Progenitor cell of endocrine pancreas (in vitro differentiated cells): ENCODE data around the gene EIF4E2. TPM values are rescaled to one million over a fixed set of nuclear protein-coding genes. Genes with fewer than 3 reads are reported as not detected.
"Not testable (repeated sequence)": the region's sequence is repeated elsewhere in the genome, so short reads cannot be mapped to it uniquely, and the experiment has no call there.

Experiments
- DNase-seq: peaks from one replicate; pipeline ENCODE4 v3.0.0; 2021; ENCODE audit warnings: low spot score; ENCODE audit not compliant: unreplicated experiment
- H3K27ac Mint-ChIP-seq: 2 replicates; pipeline ENCODE4 v1.8.0; 2021; ENCODE audit warnings: mild to moderate bottlenecking, moderate library complexity, mixed read lengths
- H3K27me3 Mint-ChIP-seq: 2 replicates; pipeline ENCODE4 v1.8.0; 2021; ENCODE audit warnings: mixed read lengths
- H3K36me3 Mint-ChIP-seq: 2 replicates; pipeline ENCODE4 v1.8.0; 2022; ENCODE audit warnings: mixed read lengths; ENCODE audit not compliant: insufficient read depth
- H3K4me1 Mint-ChIP-seq: 2 replicates; pipeline ENCODE4 v1.8.0; 2021; ENCODE audit warnings: low read depth, mixed read lengths
- H3K4me3 Mint-ChIP-seq: 2 replicates; pipeline ENCODE4 v1.8.0; 2021; ENCODE audit warnings: low read depth, mild to moderate bottlenecking, moderate library complexity, mixed read lengths
- H3K9me3 Mint-ChIP-seq: 2 replicates; pipeline ENCODE4 v1.8.0; 2021; ENCODE audit warnings: low read depth, mixed read lengths
- CTCF ChIP-seq: fragments of 200-600 bp; sonication (generic); IDR thresholded peaks from one replicate; pipeline ENCODE4 v1.5.0; 2021; ENCODE audit warnings: antibody characterized with exemption, mild to moderate bottlenecking; ENCODE audit not compliant: unreplicated experiment
- total RNA-seq: library from RNA; stranded (reverse); gene quantifications from 2 replicates; pipeline ENCODE4 v1.2.1, GENCODE V29; 2021

Gene EIF4E2
- total RNA-seq, 1 donor from 2014 or later, result 81.9 TPM

- no peaks in the 10 kb centered on the region for H3K4me1 Mint-ChIP-seq
- TF ChIP-seq CTCF, result no peak
- no peak overlapping the region for H3K27ac Mint-ChIP-seq
- DNase-seq, result no peak
- H3K27me3 Mint-ChIP-seq, result peaks cover 24% of the 10 kb centered on the region
- no peaks in the 10 kb centered on the region for H3K9me3 Mint-ChIP-seq
- no peak overlapping the region for H3K4me3 Mint-ChIP-seq
- no peaks in the 10 kb centered on the region for H3K36me3 Mint-ChIP-seq
Observed at GRCh38 chr2:232529806-232530547, 20.5 kb upstream of the EIF4E2 start.

GRCh38 chr2:232530626-232531260, 19.7 kb upstream of the EIF4E2 start:
- no peak for DNase-seq
- H3K4me3 Mint-ChIP-seq, result no peak overlapping the region
- H3K4me1 Mint-ChIP-seq, result no peaks in the 10 kb centered on the region
- H3K27ac Mint-ChIP-seq, result no peak overlapping the region
- no peaks in the 10 kb centered on the region for H3K36me3 Mint-ChIP-seq
- TF ChIP-seq CTCF, result no peak
- H3K27me3 Mint-ChIP-seq, result peaks cover 24% of the 10 kb centered on the region
- H3K9me3 Mint-ChIP-seq, result no peaks in the 10 kb centered on the region

DNA sequence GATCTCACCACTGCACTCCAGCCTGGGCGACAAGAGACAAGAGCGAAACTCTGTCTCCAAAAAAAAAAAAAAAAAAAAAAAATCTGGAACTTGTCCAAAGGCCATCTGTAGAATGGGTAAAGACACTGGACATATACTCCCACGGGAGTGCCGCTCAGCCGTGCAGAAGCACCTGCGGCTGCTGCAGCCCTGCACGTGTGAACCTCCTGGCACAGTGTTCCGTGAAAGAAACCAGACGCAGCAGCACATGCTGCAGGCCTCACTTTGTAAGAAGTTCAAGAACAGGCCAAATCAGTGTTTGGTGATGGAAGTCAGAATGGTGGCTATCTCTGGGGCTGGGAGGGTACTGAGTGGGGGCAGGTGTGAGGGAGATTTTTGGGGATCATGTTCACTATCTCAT, 18.1 kb upstream of the EIF4E2 start:
- no peak for DNase-seq
- Mint-ChIP-seq H3K4me1 (no peaks in the 10 kb centered on the region), H3K27me3 (peaks cover 18% of the 10 kb centered on the region), H3K36me3 (no peaks in the 10 kb centered on the region), H3K9me3 (no peaks in the 10 kb centered on the region), H3K27ac (peak overlapping the region; percentile 31), H3K4me3 (no peak overlapping the region)
- no peak for TF ChIP-seq CTCF

DNA sequence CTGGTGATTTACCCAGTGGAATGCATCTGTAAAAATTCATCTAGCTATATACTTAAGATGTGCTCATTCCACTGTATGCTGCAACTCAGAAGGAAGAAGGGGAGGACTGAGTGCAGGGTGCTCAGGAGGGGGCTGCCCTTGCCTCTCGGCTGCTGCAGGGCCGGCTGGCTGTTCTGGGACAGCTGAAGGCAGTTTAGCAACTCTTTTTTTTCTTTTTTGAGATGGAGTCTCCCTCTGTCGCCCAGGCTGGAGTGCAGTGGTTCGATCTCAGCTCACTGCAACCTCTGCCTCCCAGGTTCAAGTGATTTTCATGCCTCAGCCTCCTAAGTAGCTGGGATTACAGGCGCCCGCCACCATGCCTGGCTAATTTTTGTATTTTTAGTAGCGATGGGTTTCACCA, 17.7 kb upstream of the EIF4E2 start:
- H3K4me1 Mint-ChIP-seq, H3K36me3 Mint-ChIP-seq, H3K4me3 Mint-ChIP-seq, DNase-seq, H3K9me3 Mint-ChIP-seq: not testable (repeated sequence)
- Mint-ChIP-seq H3K27me3 (peaks cover 16% of the 10 kb centered on the region), H3K27ac (peak overlapping the region; percentile 31)

DNA sequence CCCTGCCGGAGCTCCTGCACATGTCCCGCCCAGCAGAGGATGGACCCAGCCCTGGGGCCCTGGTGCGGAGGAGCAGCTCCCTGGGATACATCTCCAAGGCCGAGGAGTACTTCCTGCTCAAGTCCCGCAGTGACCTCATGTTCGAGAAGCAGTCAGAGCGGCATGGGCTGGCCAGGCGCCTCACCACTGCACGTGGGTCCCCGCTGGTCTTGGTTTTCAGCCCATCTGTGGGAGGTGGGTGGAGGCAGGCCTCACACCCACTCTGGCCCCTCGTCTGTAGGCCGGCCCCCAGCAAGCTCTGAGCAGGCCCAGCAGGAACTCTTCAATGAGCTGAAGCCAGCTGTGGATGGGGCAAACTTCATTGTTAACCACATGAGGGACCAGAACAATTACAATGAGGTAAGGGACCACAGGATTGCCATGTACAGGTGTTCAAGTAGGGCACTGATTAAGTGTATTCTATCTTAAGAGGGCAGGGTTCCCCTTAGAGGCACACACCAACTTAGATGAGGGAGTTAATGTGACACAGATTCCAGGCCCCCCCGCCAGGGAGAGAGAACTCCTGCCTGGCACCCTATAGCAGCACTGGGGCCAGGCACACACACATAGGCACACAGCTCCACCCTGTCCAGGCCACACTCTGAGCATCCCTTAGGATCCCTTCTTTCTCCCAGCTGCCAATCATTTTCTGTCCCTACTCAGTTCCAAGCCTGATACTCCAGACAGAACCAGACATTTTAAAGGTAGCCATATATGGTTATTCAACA, 16.4 kb upstream of the EIF4E2 start:
- no peak for TF ChIP-seq CTCF
- Mint-ChIP-seq H3K4me3 (no peak overlapping the region), H3K27me3 (peaks cover 7% of the 10 kb centered on the region), H3K4me1 (no peaks in the 10 kb centered on the region), H3K27ac (no peak overlapping the region), H3K9me3 (no peaks in the 10 kb centered on the region), H3K36me3 (no peaks in the 10 kb centered on the region)
- DNase-seq, result no peak
